HCT116 (cell line): ENCODE results near the gene KIF14. TPM values are rescaled to one million over a fixed set of nuclear protein-coding genes. Genes with fewer than 3 reads are reported as not detected.

Experiments used
- ATAC-seq: fragments of 200-7000 bp; cut with Tn5 transposase; 2 replicates; pipeline ENCODE4 v1.9.1; 2020; ENCODE audit warnings: mild to moderate bottlenecking, moderate library complexity
- BruUV-seq: library from RNA; stranded (reverse); fragments of 400-500 nt; replicated peaks from 2 replicates; lab custom pipeline; 2021; lab: Mats Ljungman, UMichigan
- CTCF ChIA-PET: fragments of 300-600 bp; sonication (Branson Sonifier 250); formaldehyde crosslinking; loops from one replicate; lab custom pipeline; 2021; ENCODE audit warnings: antibody characterized with exemption; lab: Charles Lee
- POLR2A ChIA-PET: fragments of 300-600, 350-600 bp; sonication (Branson Sonifier 250); formaldehyde crosslinking; loops from one replicate; lab custom pipeline; 2021; ENCODE audit warnings: antibody characterized with exemption; lab: Charles Lee
- RAD21 ChIA-PET, 2 experiments: fragments of 300-600 bp; sonication (Branson Sonifier 250); formaldehyde crosslinking; loops; one replicate each; lab custom pipeline; 2023; ENCODE audit warnings: low total read pairs in 2 of 2; ENCODE audit not compliant: uncharacterized antibody in 2 of 2, unreplicated experiment in 2 of 2, low non-redundant PET in 1 of 2; lab: Charles Lee
- DNase-seq: peaks from one replicate; pipeline ENCODE4 v3.0.0-alpha.2; 2010; ENCODE audit warnings: low read depth, low spot score
- H2AFZ ChIP-seq: fragments of 200-600 bp; shearing (Covaris generic), sonication (generic); 2 replicates; pipeline ENCODE4 v1.6.1; 2017; ENCODE audit warnings: low read depth, mixed run types, mixed read lengths, antibody characterized with exemption, low read length; ENCODE audit not compliant: poor library complexity, severe bottlenecking
- H3K27ac ChIP-seq: 2 replicates; pipeline ENCODE4 v1.5.1; 2012; ENCODE audit warnings: low read depth, low read length
- H3K27me3 ChIP-seq: fragments of 200-600 bp; sonication (generic); 2 replicates; pipeline ENCODE4 v1.6.1; 2016; ENCODE audit warnings: mixed run types, low read length, mixed read lengths; ENCODE audit not compliant: insufficient read depth
- H3K36me3 ChIP-seq, 2 experiments: fragments of 200-500 bp in 1 of 2; fragments of 200-600 bp in 1 of 2; sonication (Bioruptor generic) in 1 of 2; sonication (generic) in 1 of 2; 2 replicates each; pipeline versions ENCODE4 v1.5.1 to v1.6.1; 2014 to 2016; ENCODE audit warnings: low read length in 2 of 2, inconsistent platforms in 1 of 2, mixed read lengths in 1 of 2, mixed run types in 1 of 2; ENCODE audit not compliant: insufficient read depth in 2 of 2, control insufficient read depth in 1 of 2
- H3K4me1 ChIP-seq, 2 experiments: fragments of 200-600 bp in 1 of 2; sonication (generic) in 1 of 2; 2 replicates each; pipeline versions ENCODE4 v1.5.1 to v1.6.1; 2012 to 2017; ENCODE audit warnings: low read length in 2 of 2, inconsistent platforms in 1 of 2, mild to moderate bottlenecking in 1 of 2, mixed read lengths in 1 of 2, mixed run types in 1 of 2, moderate library complexity in 1 of 2; ENCODE audit not compliant: insufficient read depth in 2 of 2, control insufficient read depth in 1 of 2
- H3K4me2 ChIP-seq: fragments of 200-600 bp; sonication (generic); 2 replicates; pipeline ENCODE4 v1.6.1; 2017; ENCODE audit warnings: mixed run types, low read length, mixed read lengths
- H3K4me3 ChIP-seq, 2 experiments: fragments of 200-600 bp in 1 of 2; sonication (generic) in 1 of 2; replicated peaks in 1 of 2; 2 replicates each; pipeline ENCODE4 v1.5.1; 2011 to 2016; ENCODE audit warnings: low read length in 2 of 2, control low read depth in 1 of 2, low read depth in 1 of 2, mild to moderate bottlenecking in 1 of 2, mixed read lengths in 1 of 2, mixed run types in 1 of 2
- H3K79me2 ChIP-seq: fragments of 200-600 bp; sonication (generic); 2 replicates; pipeline ENCODE4 v1.6.1; 2017; ENCODE audit warnings: mild to moderate bottlenecking, mixed run types, low read length, moderate library complexity, mixed read lengths; ENCODE audit not compliant: insufficient read depth
- H3K9ac ChIP-seq: fragments of 200-600 bp; sonication (generic); 2 replicates; pipeline ENCODE4 v1.6.1; 2016; ENCODE audit warnings: low read length, mixed read lengths
- H3K9me2 ChIP-seq: fragments of 200-600 bp; sonication (generic), shearing (Covaris generic); 2 replicates; pipeline ENCODE4 v1.6.1; 2017; ENCODE audit warnings: mixed run types, mild to moderate bottlenecking, moderate library complexity; ENCODE audit not compliant: insufficient read depth
- H3K9me3 ChIP-seq, 2 experiments: fragments of 200-500 bp in 1 of 2; fragments of 200-600 bp in 1 of 2; sonication (Bioruptor generic) in 1 of 2; sonication (generic) in 1 of 2; 2 replicates each; pipeline ENCODE4 v1.6.1; 2014 to 2017; ENCODE audit warnings: low read length in 2 of 2, mixed read lengths in 2 of 2, inconsistent platforms in 1 of 2, low read depth in 1 of 2, mild to moderate bottlenecking in 1 of 2, mixed run types in 1 of 2, moderate library complexity in 1 of 2; ENCODE audit not compliant: control insufficient read depth in 1 of 2, insufficient read depth in 1 of 2
- H4K20me1 ChIP-seq: fragments of 200-600 bp; sonication (generic), shearing (Covaris generic); 2 replicates; pipeline ENCODE4 v1.6.1; 2017; ENCODE audit warnings: mixed run types, mild to moderate bottlenecking, moderate library complexity; ENCODE audit not compliant: insufficient read depth
- CBX3 ChIP-seq: IDR thresholded peaks from 2 replicates; pipeline ENCODE4 v1.6.1; 2012; ENCODE audit warnings: low read depth
- CEBPB ChIP-seq: IDR thresholded peaks from 2 replicates; pipeline ENCODE4 v1.6.1; 2012; ENCODE audit warnings: low read depth
- CTCF ChIP-seq, 3 experiments: fragments of 200-600 bp in 1 of 3; sonication (generic) in 1 of 3; IDR thresholded peaks in 2 of 3; conservative IDR thresholded peaks in 1 of 3; 2 replicates each; pipeline ENCODE4 v1.5.1; 2012 to 2017; ENCODE audit warnings: low read depth in 2 of 3, low read length in 2 of 3, antibody characterized with exemption in 1 of 3, borderline replicate concordance in 1 of 3, control low read depth in 1 of 3, mild to moderate bottlenecking in 1 of 3, mixed read lengths in 1 of 3, mixed run types in 1 of 3, moderate library complexity in 1 of 3; ENCODE audit not compliant: insufficient read depth in 1 of 3
- ELF1 ChIP-seq: IDR thresholded peaks from 2 replicates; pipeline ENCODE4 v1.6.1; 2012; ENCODE audit warnings: low read depth, borderline replicate concordance
- EZH2 ChIP-seq: fragments of 200-600 bp; sonication (generic); IDR thresholded peaks from 2 replicates; pipeline ENCODE4 v1.6.1; 2017; ENCODE audit warnings: antibody characterized with exemption, mixed run types
- EZH2phosphoT487 ChIP-seq: fragments of 200-600 bp; IDR thresholded peaks from 2 replicates; pipeline ENCODE4 v1.6.1; 2018; ENCODE audit warnings: antibody characterized with exemption, borderline replicate concordance
- FOSL1 ChIP-seq: IDR thresholded peaks from 2 replicates; pipeline ENCODE4 v1.6.1; 2012; ENCODE audit warnings: low read depth
- JUND ChIP-seq: IDR thresholded peaks from 2 replicates; pipeline ENCODE4 v1.6.1; 2012
- POLR2A ChIP-seq: IDR thresholded peaks from 2 replicates; pipeline ENCODE4 v1.7.0; 2011; ENCODE audit warnings: borderline replicate concordance; ENCODE audit not compliant: insufficient read depth, insufficient read length; ENCODE audit errors: extremely low read depth
- POLR2AphosphoS5 ChIP-seq: IDR thresholded peaks from 2 replicates; pipeline ENCODE4 v1.6.1; 2011; ENCODE audit warnings: mild to moderate bottlenecking, low read depth, low read length, moderate library complexity
- RAD21 ChIP-seq: IDR thresholded peaks from 2 replicates; pipeline ENCODE4 v1.6.1; 2012; ENCODE audit warnings: low read depth, mild to moderate bottlenecking
- SRF ChIP-seq: IDR thresholded peaks from 2 replicates; pipeline ENCODE4 v1.6.1; 2012; ENCODE audit warnings: low read depth
- YY1 ChIP-seq: IDR thresholded peaks from 2 replicates; pipeline ENCODE4 v1.6.1; 2011; ENCODE audit warnings: low read length, low read depth, moderate library complexity, mild to moderate bottlenecking; ENCODE audit not compliant: insufficient replicate concordance; ENCODE audit errors: extremely low read depth
- intact Hi-C: fragments of 100-400 bp; cut with micrococcal nuclease; formaldehyde crosslinking; loops from 2 replicates; pipeline ENCODE4 v1.10.0; 2022
- total RNA-seq: library from RNA; stranded (reverse); gene quantifications from one replicate; pipeline ENCODE4 v1.2.1, GENCODE V29; 2021; ENCODE audit not compliant: unreplicated experiment
- TF ChIP-seq, protein P1 (sequence below): IDR thresholded peaks from 2 replicates; pipeline ENCODE4 v1.6.1; 2012; ENCODE audit warnings: low read depth

KIF14 gene
- total RNA-seq, 1 experiment from 2014 or later, result 21.8 TPM

GRCh38 chr1:200640373-200640962, 19.9 kb upstream of the KIF14 start:
- DNase-seq, result no peak
- Histone ChIP-seq H4K20me1 (no peaks in the 10 kb centered on the region), H3K27me3 (no peaks in the 10 kb centered on the region), H2AFZ (peak overlapping the region; percentile 17), H3K9ac (peak overlapping the region; percentile 74), H3K4me2 (peak overlapping the region; percentile 72), H3K9me3 (no peaks in the 10 kb centered on the region), H3K27ac (peak overlapping the region; percentile 57; the same call in 1 of the 2 replicates)
- intact Hi-C loops, result loop anchor here (2.0 kb wide), 1 partner anchor 28 kb away; the partner anchor contains the start of gene DDX59
- ChIA-PET RAD21 (no interaction called here), CTCF (interaction anchor here (1.1 kb wide), 1 partner anchor 18 kb away, joined by 6 read pairs; no protein-coding TSS in a partner anchor)
- TF ChIP-seq JUND (no peak), EZH2 (no peak), RAD21 (no peak), CBX3 (no peak), CTCF (IDR thresholded peaks at IDR 0.05 in 2 of 3, conservative IDR thresholded peaks at IDR 0.05 in 1 of 3; ENCODE audit: borderline replicate concordance in 1 of 3, insufficient read depth in 1 of 3, low read depth in 2 of 3, low read length in 2 of 3) (no peak), CEBPB (no peak), POLR2AphosphoS5 (no peak), ELF1 (no peak; the same call in 1 of the 2 replicates), POLR2A (no peak), SRF (no peak), EZH2phosphoT487 (no peak), YY1 (no peak), FOSL1 (no peak)
- TF ChIP-seq, protein P1, sequence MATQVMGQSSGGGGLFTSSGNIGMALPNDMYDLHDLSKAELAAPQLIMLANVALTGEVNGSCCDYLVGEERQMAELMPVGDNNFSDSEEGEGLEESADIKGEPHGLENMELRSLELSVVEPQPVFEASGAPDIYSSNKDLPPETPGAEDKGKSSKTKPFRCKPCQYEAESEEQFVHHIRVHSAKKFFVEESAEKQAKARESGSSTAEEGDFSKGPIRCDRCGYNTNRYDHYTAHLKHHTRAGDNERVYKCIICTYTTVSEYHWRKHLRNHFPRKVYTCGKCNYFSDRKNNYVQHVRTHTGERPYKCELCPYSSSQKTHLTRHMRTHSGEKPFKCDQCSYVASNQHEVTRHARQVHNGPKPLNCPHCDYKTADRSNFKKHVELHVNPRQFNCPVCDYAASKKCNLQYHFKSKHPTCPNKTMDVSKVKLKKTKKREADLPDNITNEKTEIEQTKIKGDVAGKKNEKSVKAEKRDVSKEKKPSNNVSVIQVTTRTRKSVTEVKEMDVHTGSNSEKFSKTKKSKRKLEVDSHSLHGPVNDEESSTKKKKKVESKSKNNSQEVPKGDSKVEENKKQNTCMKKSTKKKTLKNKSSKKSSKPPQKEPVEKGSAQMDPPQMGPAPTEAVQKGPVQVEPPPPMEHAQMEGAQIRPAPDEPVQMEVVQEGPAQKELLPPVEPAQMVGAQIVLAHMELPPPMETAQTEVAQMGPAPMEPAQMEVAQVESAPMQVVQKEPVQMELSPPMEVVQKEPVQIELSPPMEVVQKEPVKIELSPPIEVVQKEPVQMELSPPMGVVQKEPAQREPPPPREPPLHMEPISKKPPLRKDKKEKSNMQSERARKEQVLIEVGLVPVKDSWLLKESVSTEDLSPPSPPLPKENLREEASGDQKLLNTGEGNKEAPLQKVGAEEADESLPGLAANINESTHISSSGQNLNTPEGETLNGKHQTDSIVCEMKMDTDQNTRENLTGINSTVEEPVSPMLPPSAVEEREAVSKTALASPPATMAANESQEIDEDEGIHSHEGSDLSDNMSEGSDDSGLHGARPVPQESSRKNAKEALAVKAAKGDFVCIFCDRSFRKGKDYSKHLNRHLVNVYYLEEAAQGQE, result no peak
- TF ChIP-seq, all 23 proteins: peak for 0
- BruUV-seq, result TSS peak; percentile 96
- no peak for ATAC-seq
- no peaks in the 10 kb centered on the region for H3K9me2 ChIP-seq
- no peaks in the 10 kb centered on the region for H3K36me3 ChIP-seq
- H3K79me2 ChIP-seq, result no peaks in the 10 kb centered on the region
- H3K4me3 ChIP-seq, result peak overlapping the region in 1 of 2 experiments; percentile 28; a peak in 2 of 4 replicates
- H3K4me1 ChIP-seq, result peaks cover 33 to 61% of the 10 kb centered on the region in 2 experiments
- POLR2A ChIA-PET, result interaction anchor here (1.5 to 3.3 kb wide), 2 partner anchors 18 to 30 kb away, joined by 6 to 14 read pairs; partner anchors contain the start of gene DDX59
